DOHH2 (cell line): ENCODE results near the gene PGM2L1.

ENCODE experiments used
- H3F3A ChIP-seq: fragments of 200-600 bp; sonication (generic), shearing (Covaris generic); 2 replicates; pipeline ENCODE4 v1.6.0; 2016; ENCODE audit warnings: antibody characterized with exemption, mild to moderate bottlenecking; ENCODE audit not compliant: control insufficient read depth, insufficient read depth
- H3K27ac ChIP-seq: fragments of 200-600 bp; sonication (generic); 2 replicates; pipeline ENCODE4 v1.5.1; 2014; ENCODE audit warnings: low read depth, mild to moderate bottlenecking, low read length, moderate library complexity
- H3K27me3 ChIP-seq: fragments of 200-600 bp; sonication (generic); 2 replicates; pipeline ENCODE4 v1.6.1; 2014; ENCODE audit warnings: mild to moderate bottlenecking, low read length, mixed read lengths; ENCODE audit not compliant: control insufficient read depth
- H3K36me3 ChIP-seq: fragments of 200-600 bp; sonication (generic); 2 replicates; pipeline ENCODE4 v1.6.1; 2014; ENCODE audit warnings: mild to moderate bottlenecking, low read length, moderate library complexity, mixed read lengths; ENCODE audit not compliant: control insufficient read depth
- H3K4me1 ChIP-seq: fragments of 200-600 bp; sonication (generic); 2 replicates; pipeline ENCODE4 v1.6.1; 2014; ENCODE audit warnings: mild to moderate bottlenecking, low read length, mixed read lengths; ENCODE audit not compliant: control insufficient read depth
- H3K4me2 ChIP-seq: fragments of 200-600 bp; sonication (generic); 2 replicates; pipeline ENCODE4 v1.6.0; 2014; ENCODE audit warnings: mild to moderate bottlenecking, low read length, moderate library complexity
- H3K4me3 ChIP-seq: fragments of 200-600 bp; sonication (generic); 2 replicates; pipeline ENCODE4 v1.5.1; 2014; ENCODE audit warnings: mild to moderate bottlenecking, low read length, mixed read lengths
- H3K79me2 ChIP-seq: fragments of 200-600 bp; sonication (generic); 2 replicates; pipeline ENCODE4 v1.6.1; 2014; ENCODE audit warnings: mild to moderate bottlenecking, low read length, mixed read lengths; ENCODE audit not compliant: control insufficient read depth
- H3K9me2 ChIP-seq: fragments of 200-600 bp; sonication (generic); replicated peaks from 2 replicates; pipeline ENCODE4 v1.6.1; 2014; ENCODE audit warnings: mild to moderate bottlenecking, low read length, mixed read lengths; ENCODE audit not compliant: control insufficient read depth
- H3K9me3 ChIP-seq: fragments of 200-600 bp; sonication (generic); 2 replicates; pipeline ENCODE4 v1.6.1; 2014; ENCODE audit warnings: antibody characterized with exemption, low read length, mixed read lengths; ENCODE audit not compliant: control insufficient read depth, insufficient read depth
- H4K20me1 ChIP-seq: fragments of 200-600 bp; sonication (generic); 2 replicates; pipeline ENCODE4 v1.6.0; 2014; ENCODE audit warnings: low read depth, mild to moderate bottlenecking, antibody characterized with exemption, low read length, moderate library complexity; ENCODE audit not compliant: control insufficient read depth, insufficient read depth
- EZH2phosphoT487 ChIP-seq: fragments of 200-600 bp; sonication (generic); IDR thresholded peaks from 2 replicates; pipeline ENCODE4 v1.6.1; 2017; ENCODE audit warnings: borderline replicate concordance, mild to moderate bottlenecking, antibody characterized with exemption, low read length, moderate library complexity, mixed read lengths
- TF ChIP-seq, protein P1 (sequence below): fragments of 200-600 bp; sonication (generic); IDR thresholded peaks from one replicate; pipeline ENCODE4 v1.5.1; 2014; ENCODE audit warnings: antibody characterized with exemption, mild to moderate bottlenecking, low read depth, low read length; ENCODE audit not compliant: poor library complexity, severe bottlenecking

The PGM2L1 gene

DNA sequence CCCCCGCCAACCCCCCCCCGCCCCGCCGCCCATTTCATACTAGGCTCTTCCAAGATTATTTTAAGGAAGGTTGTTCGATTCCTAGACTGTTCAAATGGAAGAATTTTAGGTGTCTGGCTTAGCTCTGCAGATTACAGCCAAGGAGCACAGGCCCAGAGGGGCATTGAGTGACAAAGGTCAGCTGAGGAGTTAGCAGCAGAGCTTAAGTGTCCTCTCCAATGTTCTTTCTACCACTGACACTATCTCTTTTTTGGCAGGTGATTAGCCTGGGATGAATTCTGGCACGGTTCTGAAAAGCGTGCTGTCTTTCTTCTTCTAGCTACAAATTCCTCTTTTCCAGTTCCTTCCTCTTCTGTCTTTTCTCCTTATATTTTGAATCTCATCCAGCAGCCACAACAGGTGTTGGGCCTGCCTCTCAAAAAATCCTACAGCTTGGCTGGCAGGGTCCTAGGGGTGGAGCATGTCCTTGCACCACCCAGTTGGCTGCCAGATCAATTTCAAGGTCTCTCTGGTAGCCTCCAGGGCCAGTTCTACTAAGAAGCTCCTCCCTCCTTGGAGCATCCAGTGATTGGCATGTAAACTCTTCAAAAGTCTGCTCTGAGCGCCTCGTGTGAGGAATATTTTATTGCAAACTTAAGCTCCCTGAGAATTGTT lies 46.1 kb upstream of the PGM2L1 start:
- no peak for TF ChIP-seq EZH2phosphoT487
- Histone ChIP-seq H3K27me3 (peaks cover 24% of the 10 kb centered on the region; the same call in 1 of the 2 replicates), H3K9me3 (0 out of 2 replicates have a peak, but pooled peaks cover 5% of the 10 kb centered on the region), H3K4me2 (no peak overlapping the region), H4K20me1 (no peaks in the 10 kb centered on the region), H3K27ac (no peak overlapping the region), H3K4me3 (no peak overlapping the region), H3K9me2 (no peaks in the 10 kb centered on the region), H3K4me1 (peaks cover 2% of the 10 kb centered on the region; the same call in 1 of the 2 replicates), H3K36me3 (no peaks in the 10 kb centered on the region), H3F3A (no peaks in the 10 kb centered on the region), H3K79me2 (no peaks in the 10 kb centered on the region)

DNA sequence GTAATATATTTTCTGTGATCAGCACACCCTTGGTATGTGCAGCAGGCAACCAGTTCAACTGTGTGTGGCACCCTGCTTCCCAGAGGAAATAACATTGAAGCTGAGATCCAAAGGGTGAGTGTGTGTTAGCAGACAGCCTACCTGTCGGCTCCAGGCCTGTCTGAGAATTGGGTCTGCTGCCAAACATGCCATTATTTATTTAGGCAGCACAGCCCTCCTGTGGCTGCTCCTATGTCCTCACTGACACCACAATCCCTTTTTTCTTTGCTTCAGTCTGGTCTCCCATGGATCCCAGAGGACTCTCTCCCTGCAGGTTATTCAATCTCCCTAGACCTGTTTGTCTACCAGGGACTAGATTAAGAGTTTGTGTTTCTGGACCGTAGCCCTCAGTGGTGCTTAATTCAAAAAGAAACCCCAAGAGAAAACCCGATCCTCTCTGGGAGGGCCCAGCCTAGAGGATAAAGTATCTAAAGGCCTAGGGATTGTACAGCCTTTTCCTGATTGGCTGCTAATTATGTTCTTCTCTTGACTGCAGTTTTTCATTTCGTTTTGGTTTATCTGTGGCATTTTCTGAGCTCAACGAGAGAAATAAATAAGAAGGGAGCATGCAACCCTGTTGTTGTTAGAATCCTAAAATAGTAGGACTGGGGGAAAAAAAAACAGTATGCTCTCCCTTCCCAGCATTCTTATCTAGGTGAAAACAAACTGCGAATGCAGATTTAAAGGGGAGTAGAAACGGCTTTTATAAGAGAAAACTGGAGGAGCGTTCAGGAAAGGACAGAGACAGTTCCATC lies 45.0 kb upstream of the PGM2L1 start:
- Histone ChIP-seq H4K20me1 (no peaks in the 10 kb centered on the region), H3K9me3 (0 out of 2 replicates have a peak, but pooled peaks cover 5% of the 10 kb centered on the region), H3K4me1 (no peaks in the 10 kb centered on the region), H3K36me3 (no peaks in the 10 kb centered on the region), H3K79me2 (no peaks in the 10 kb centered on the region), H3K27me3 (peaks cover 24% of the 10 kb centered on the region; the same call in 1 of the 2 replicates), H3K9me2 (no peaks in the 10 kb centered on the region), H3K4me2 (no peak overlapping the region), H3K27ac (no peak overlapping the region), H3K4me3 (no peak overlapping the region), H3F3A (no peaks in the 10 kb centered on the region)
- TF ChIP-seq EZH2phosphoT487, result no peak
- TF ChIP-seq, protein P1, sequence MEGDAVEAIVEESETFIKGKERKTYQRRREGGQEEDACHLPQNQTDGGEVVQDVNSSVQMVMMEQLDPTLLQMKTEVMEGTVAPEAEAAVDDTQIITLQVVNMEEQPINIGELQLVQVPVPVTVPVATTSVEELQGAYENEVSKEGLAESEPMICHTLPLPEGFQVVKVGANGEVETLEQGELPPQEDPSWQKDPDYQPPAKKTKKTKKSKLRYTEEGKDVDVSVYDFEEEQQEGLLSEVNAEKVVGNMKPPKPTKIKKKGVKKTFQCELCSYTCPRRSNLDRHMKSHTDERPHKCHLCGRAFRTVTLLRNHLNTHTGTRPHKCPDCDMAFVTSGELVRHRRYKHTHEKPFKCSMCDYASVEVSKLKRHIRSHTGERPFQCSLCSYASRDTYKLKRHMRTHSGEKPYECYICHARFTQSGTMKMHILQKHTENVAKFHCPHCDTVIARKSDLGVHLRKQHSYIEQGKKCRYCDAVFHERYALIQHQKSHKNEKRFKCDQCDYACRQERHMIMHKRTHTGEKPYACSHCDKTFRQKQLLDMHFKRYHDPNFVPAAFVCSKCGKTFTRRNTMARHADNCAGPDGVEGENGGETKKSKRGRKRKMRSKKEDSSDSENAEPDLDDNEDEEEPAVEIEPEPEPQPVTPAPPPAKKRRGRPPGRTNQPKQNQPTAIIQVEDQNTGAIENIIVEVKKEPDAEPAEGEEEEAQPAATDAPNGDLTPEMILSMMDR, result no peak

DNA sequence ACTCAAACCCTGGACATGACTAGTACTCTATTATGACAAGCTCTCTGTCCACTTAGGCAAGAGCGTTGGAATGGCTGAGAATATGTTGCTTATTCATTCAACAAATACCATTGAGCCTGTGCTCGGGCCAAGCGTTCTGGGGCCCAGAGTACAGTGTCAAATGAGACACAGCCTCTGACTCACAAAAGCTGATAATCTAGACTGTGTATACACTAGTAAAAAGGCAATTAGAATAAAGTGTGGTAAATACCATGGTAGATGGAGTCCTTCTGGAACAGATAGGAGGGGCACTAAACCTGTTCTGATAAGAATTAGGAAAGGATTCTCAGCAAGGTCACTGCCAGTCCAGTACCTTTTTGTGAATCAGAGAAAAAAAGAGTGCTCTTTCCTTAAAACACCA lies 44.4 kb upstream of the PGM2L1 start:
- Histone ChIP-seq H3K27ac (no peak overlapping the region), H3K36me3 (no peaks in the 10 kb centered on the region), H3K27me3 (peaks cover 22% of the 10 kb centered on the region; the same call in 1 of the 2 replicates), H4K20me1 (no peaks in the 10 kb centered on the region), H3F3A (no peaks in the 10 kb centered on the region), H3K79me2 (no peaks in the 10 kb centered on the region), H3K9me3 (0 out of 2 replicates have a peak, but pooled peaks cover 5% of the 10 kb centered on the region), H3K4me2 (no peak overlapping the region), H3K4me1 (no peaks in the 10 kb centered on the region), H3K4me3 (no peak overlapping the region), H3K9me2 (no peaks in the 10 kb centered on the region)
- TF ChIP-seq, protein P1, result no peak
- TF ChIP-seq EZH2phosphoT487, result no peak
